ENCODE data around the gene PYGB. TPM values are rescaled to one million over a fixed set of nuclear protein-coding genes. Genes with fewer than 3 reads are reported as not detected.

The PYGB gene
- polyA plus RNA-seq, 1 donor: 24.4 TPM

DNA sequence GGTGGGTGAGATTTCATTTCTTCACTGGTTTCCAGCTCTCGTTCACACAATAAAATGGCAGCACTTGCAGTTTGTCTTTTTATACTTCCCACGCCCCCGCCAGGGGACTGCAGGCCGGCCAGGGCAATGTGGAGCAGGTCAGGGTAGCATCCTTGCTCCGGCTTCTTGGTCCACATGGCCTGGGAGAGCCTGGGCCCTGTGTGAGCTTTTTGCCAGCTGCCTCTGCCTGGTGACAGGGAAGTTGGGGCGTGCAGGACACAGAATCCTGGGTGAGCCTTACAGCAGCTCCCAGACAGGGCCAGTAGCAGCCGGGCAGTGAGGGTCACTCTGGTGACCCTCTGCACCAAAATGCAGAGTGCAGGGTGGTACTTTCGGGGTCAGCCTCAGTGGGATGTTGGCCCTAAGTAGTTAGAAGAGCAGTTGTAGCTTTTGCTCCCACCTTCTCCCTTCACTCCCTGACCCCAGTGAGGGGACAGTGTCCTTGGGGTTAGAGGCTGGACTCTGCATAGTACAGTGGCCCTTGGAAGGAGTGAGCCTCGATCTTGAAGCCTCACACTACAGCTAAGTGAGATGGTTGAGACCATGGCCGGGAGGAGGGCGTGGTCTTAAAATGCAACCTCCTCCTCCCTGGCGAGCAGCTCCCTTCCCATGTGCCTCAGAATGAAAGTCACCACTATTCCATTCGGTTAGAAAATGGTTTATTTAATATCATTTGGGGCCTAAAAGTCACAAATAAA lies 23.8 kb downstream of the PYGB start:
- DNase-seq (ENCODE audit: low read depth): no peak

GRCh38 chr20:25272223-25273000 lies 24.5 kb downstream of the PYGB start:
- DNase-seq (ENCODE audit: low read depth): no peak

DNA sequence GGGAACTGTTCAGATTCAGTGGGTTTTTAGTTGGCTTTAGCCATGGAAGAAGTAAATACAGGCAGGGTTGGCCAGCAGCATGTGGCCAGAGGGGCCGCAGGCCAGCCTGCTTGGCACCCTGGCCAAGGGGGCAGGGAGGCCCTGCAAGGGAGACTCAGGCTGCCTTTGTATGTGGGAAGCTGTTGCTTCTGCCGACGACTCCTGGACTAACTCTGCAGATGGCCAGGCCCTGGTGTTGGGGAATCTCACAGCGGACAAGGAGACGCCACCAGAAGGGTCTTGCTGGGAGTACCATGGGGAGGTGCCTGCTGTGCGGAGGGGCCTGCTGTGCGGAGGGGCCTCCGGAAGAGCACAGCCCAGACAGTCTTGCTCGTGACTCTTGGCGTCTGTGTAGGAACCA lies 25.2 kb downstream of the PYGB start:
- DNase-seq (ENCODE audit: low read depth): no peak

DNA sequence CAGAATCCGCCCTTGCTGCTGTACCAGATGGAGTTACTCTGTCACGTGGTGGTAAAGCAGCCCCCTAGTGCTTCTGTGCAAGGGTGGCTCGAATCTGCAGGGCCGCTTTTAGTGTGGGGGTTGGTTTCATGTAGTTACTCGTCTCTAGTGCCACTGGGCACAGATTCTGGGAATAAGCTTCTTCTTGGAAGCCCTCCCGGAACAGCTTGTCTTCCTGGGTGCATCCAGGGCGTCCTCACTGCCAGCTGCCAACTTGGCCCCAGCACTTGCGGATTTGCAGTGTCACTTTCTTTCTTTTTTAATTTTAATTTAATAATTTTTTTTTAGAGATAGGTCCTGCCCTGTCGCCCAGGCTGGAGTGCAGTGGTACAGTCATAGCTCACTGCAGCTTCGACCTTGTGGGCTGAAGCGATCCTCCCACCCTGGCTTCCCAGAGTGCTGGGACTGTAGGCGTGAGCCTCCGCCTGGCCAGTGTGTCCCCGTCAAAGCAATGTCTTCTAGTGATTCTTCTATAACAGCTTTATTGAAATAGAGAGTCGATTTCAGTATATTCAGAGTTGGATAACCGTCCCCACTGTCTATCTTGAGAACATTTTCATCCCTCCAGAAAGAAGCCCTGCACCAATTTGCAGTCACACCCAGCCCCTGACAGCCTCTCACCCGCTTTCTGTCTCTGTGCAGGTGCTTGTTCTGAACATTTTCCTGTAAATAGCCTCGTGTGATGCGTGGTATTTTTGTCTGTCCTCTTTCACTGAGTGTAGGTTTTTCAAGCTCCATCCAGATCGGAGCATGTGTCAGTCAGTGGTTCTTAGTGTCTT lies 25.9 kb downstream of the PYGB start:
- no peak for DNase-seq (ENCODE audit: low read depth)

DNA sequence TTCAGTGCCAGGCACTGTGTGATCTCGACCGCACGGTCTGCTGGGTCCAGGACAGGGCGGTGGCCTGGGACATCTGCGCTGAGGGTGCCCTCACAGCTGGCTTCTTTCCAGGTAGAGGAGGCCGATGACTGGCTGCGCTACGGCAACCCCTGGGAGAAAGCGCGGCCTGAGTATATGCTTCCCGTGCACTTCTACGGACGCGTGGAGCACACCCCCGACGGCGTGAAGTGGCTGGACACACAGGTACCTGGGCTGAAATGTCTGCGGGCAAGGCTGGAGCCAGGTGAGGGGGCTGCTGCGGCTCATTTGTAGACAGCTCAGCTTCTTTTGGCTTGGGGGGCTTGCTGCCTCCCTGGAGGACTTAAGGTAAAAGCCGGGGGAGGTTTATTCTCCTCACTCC lies 26.6 kb downstream of the PYGB start:
- DNase-seq (ENCODE audit: low read depth): no peak

DNA sequence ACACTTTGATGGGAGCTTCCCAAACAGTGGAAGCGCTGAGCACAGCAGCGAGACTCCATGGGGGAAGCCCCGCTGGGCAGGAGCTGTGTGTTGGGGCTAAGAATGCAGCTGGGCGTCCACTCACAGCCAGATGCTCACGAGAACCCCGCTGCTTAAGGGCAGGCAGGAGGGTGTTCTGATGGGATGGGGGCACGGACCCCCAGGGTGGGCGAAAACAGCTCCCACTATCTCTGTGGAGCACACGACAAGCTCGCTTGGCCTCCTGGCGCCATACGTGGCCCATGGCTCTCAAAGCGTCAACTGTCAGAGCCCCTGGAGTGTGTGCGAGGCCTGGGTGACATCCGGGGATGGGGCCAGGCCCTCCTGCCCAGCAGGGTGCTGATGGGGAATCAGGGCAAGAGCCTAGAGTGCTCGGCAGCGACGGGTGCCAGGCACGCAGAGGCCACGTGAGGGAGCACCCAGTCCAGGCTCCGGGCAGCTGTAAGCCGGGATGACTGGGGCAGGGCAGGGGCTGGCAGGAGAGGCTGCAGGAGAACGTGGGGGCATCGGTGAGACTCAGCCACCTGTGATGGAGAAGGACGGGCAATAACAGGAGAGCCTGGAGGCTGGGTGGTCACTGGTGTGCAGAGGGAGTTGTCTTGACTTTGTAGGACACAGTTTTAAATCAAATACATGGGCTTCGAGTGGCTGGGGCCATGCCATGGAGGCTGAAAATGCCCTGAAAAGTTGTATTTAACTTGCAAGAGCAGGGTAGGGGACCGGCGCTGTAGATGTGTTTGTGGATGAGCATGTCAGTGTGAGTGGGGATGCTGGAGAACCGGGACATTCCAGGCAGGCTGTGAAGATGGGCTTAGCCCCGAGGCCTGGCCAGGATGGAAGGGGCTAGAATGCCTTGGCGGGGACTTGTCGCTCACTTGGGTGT lies 27.3 kb downstream of the PYGB start:
- DNase-seq (ENCODE audit: low read depth): no peak

GRCh38 chr20:25275813-25276532 lies 28.1 kb downstream of the PYGB start:
- no peak for DNase-seq (ENCODE audit: low read depth)

DNA sequence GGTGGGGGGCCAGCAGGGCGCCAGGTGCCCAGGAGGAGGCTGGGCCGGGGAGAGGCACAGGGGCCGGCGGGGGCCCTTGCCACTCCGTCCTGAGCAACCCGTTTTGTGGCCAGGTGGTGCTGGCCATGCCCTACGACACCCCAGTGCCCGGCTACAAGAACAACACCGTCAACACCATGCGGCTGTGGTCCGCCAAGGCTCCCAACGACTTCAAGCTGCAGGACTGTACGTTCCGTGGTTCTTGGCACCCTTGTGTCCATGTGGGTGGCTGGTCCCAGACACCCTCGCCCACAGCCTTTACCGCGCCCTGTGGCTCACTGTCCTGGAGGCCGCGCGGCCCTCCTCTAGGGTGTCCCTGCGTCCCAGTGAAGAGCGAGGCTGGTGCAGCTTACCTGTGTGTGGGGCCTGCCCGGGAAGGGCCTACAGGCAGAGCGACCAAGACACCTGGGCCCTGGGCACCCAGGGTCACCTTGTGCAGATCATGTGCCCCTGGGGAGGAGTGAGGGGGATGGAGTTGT lies 28.7 kb downstream of the PYGB start:
- no peak for DNase-seq (ENCODE audit: low read depth)

DNA sequence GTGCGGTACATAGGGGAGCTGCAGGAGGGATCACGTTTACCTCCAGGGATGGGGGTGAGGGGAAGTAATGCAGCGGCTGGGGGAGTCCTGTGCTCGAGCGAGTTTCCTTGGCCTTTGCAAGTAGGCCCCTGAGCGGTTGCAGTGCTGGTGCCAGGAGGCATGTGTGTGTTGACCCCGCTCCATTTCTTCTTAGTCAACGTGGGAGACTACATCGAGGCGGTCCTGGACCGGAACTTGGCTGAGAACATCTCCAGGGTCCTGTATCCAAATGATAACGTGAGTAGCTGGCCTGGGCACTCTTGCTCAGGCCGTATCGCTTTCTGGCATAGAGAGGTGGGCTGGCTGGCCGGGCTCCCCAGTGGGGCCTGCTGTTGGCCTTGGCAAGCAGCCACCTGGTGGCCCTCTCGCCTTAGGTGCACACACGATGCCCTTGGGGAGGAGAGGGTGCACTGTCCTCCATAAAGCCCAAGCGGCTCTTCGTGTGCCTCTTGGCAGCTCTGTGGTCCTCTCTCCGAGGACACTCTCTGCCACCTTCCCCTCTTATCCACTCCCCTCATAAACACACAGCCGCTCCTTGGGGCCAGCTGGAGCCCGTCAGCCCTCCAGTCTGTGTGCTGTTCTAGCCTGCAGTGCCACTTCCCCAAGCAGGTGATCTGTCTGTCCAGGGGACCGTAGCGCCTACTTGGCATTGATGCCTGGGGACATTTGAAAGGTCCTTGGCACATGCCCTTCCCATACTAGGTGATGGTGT lies 29.3 kb downstream of the PYGB start:
- no peak for DNase-seq (ENCODE audit: low read depth)

GRCh38 chr20:25277941-25278521 lies 30.1 kb downstream of the PYGB start:
- no peak for DNase-seq (ENCODE audit: low read depth)

GRCh38 chr20:25278636-25279361 lies 30.9 kb downstream of the PYGB start:
- no peak for DNase-seq (ENCODE audit: low read depth)

DNA sequence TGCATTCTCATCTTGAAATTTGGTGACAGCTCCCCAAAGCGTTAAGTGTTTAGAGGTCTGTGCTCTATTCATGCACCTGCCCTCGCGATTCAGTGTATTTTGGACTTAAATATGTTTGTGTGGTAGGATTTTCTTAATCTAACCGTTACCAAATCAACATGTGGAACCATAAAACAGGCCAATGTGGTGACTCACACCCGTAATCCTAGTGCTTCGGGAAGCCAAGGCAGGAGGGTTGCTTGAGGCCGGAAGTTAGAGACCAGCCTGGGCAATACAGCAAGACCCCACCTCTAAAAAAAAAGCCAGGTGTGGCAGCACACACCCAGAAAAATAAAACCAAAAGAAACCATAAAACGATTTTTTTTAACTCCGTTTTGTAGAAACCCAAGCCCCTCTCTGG lies 31.5 kb downstream of the PYGB start:
- DNase-seq (ENCODE audit: low read depth): no peak

DNA sequence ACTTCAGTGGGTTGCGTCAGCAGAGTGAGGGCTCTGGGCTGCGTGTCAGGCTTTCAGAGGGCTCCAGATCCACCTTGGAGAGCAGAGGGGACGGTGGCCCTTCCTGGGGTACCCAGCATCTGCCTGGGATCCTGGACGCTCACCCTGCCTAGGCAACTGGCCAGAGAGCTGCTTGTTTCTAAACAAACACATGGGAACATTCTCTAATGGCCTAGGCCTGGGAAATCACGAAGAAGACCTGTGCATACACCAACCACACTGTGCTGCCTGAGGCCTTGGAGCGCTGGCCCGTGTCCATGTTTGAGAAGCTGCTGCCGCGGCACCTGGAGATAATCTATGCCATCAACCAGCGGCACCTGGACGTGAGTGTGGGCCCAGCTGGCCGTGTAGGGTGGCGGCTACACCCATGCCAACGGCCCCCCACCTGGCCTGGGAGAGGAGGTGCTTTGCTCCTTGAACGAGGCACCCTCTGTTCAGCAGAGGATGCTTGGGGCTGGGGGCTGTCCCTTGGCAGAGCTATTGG lies 32.2 kb downstream of the PYGB start:
- DNase-seq (ENCODE audit: low read depth): no peak

- DNase-seq (ENCODE audit: low read depth): no peak
These were observed 33.0 kb downstream of the PYGB start for GRCh38 chr20:25280574-25281535.

DNA sequence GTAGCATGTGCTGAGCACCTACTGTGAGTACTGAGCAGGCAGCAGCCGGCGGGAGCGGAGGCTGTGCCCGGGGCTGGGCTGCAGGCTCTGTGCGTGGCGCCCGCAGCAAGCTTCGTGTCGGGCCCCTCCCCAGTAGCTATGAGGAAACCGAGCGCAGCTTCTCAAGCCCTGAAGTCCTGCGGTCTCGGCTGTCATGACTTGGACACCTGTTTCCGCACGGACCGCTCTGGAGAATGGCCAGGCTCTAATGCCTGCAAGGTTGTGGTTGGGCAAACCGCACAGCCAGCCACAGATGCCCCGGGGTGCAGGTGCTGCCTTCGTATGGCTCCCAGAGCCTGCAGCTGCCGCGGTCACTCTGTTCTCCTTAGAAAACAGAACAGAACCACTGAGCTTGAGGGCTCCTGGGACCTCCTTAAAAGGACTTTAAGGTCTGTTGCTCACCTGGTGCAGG lies 33.7 kb downstream of the PYGB start:
- DNase-seq (ENCODE audit: low read depth): no peak

GRCh38 chr20:25282034-25282781 lies 34.3 kb downstream of the PYGB start:
- no peak for DNase-seq (ENCODE audit: low read depth)

Data from forelimb muscle (tissue), 1 donor.